SH-SY5Y (cell line): ENCODE measurements around the gene RNF43.

Source experiments
- GATA2 ChIP-seq: IDR thresholded peaks from 2 replicates; pipeline ENCODE4 v1.6.1; 2011; ENCODE audit warnings: mild to moderate bottlenecking, low read depth, low read length
- GATA3 ChIP-seq: IDR thresholded peaks from 2 replicates; pipeline ENCODE4 v1.6.1; 2011; ENCODE audit warnings: low read depth, mild to moderate bottlenecking, low read length, moderate library complexity

DNA sequence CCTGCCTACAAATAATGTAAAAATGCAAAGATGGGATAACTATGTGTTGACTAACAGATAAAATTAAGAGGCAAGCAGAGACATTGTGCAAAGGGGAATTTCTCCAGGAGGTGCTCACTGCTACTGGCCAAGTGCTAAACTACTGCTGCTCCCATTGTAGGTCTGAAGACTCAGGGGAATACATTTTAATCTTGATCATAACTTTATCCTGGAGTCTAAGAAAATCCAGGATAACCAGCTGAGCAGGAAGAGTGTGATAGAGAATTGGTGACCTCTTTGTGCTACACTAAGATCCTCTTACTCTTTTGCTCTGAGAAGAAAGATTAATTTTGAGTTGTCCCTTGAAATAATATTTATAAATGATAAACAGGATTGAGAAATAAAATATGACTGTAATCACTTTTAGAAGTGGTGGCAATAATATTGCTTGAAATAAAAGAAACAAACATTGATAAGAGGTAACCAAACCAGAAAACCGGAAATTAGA, 5.9 kb downstream of the RNF43 start:
- TF ChIP-seq GATA2: no peak
- TF ChIP-seq GATA3: no peak
